ENCODE data around the gene SLC22A31. TPM values are rescaled to one million over a fixed set of nuclear protein-coding genes. Genes with fewer than 3 reads are reported as not detected.

SLC22A31 gene
- polyA plus RNA-seq, 1 of the 3 experiments (the other 2 are of a cell fraction): 0.07 TPM

- H3K79me2 ChIP-seq (ENCODE audit: insufficient read depth): no peaks in the 10 kb centered on the region
- H3K4me1 ChIP-seq (ENCODE audit: control insufficient read depth in 1 of 2, insufficient read depth in 2 of 2, low read depth in 1 of 2, low read length in 1 of 2): peaks cover 0 to 39% of the 10 kb centered on the region in 2 experiments; a peak in 1 of 4 replicates
- TF ChIP-seq GATA2 (CRISPR knock-in tag; IDR thresholded peaks at IDR 0.05): peak; percentile 91
- TF ChIP-seq FOXJ3 (CRISPR knock-in tag; IDR thresholded peaks at IDR 0.05): peak; percentile 75
- 0 out of 2 replicates have a peak, but pooled peaks have one; percentile 75 for TF ChIP-seq RCOR1 (IDR thresholded peaks at IDR 0.05; ENCODE audit: low read length)
- TF ChIP-seq, protein P1, sequence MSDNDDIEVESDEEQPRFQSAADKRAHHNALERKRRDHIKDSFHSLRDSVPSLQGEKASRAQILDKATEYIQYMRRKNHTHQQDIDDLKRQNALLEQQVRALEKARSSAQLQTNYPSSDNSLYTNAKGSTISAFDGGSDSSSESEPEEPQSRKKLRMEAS (IDR thresholded peaks at IDR 0.05; ENCODE audit: low read depth): no peak
- peak; percentile 62; the same call in 1 of the 2 replicates for TF ChIP-seq MXI1 (IDR thresholded peaks at IDR 0.05; ENCODE audit: low read depth, low read length)
- TF ChIP-seq EP300 (IDR thresholded peaks at IDR 0.05; ENCODE audit: borderline replicate concordance in 1 of 2, low read depth in 1 of 2, low read length in 1 of 2): peak in 1 of 2 experiments; percentile 66; a peak in 1 of 4 replicates
- no peak for TF ChIP-seq PBX3 (IDR thresholded peaks at IDR 0.05)
- H3K27ac ChIP-seq (ENCODE audit: low read depth in 2 of 2, low read length in 1 of 2): peak overlapping the region in 1 of 2 experiments; percentile 97; a peak in 2 of 4 replicates
- peaks cover 5 to 17% of the 10 kb centered on the region in 2 experiments for H3K36me3 ChIP-seq (replicated peaks in 1 of 2; ENCODE audit: control insufficient read depth in 1 of 2, insufficient read depth in 2 of 2, low read length in 1 of 2)
- H3K4me2 ChIP-seq: no peak overlapping the region
- H3K9me3 ChIP-seq: no peaks in the 10 kb centered on the region
- H4K20me1 ChIP-seq (ENCODE audit: insufficient read depth): no peaks in the 10 kb centered on the region
- POLR2A ChIA-PET: interaction anchor here (0.6 kb wide), 1 partner anchor 13 kb away, joined by 3 read pairs; no protein-coding TSS in a partner anchor
- no peak overlapping the region for H3K9ac ChIP-seq
- WGBS (ENCODE audit: low lambda C conversion rate): 83% methylated on average over 8 of the region's 8 CpGs
- no peak overlapping the region for H3K4me3 ChIP-seq (ENCODE audit: low read depth in 2 of 2, low read length in 1 of 2)
- no peak overlapping the region for H2AFZ ChIP-seq (ENCODE audit: low read depth)
- H3K27me3 ChIP-seq (ENCODE audit: insufficient read depth): no peaks in the 10 kb centered on the region
- peak; percentile 89 for DNase-seq
- no peaks in the 10 kb centered on the region for H3K9me2 ChIP-seq
- CTCF ChIA-PET: interaction anchor here (1.0 kb wide), 1 partner anchor 98 kb away, joined by 3 read pairs; no protein-coding TSS in a partner anchor
- peaks cover 3% of the 10 kb centered on the region for H3F3A ChIP-seq (replicated peaks; ENCODE audit: insufficient read depth)
Measured at GRCh38 chr16:89150981-89151380, 49.4 kb downstream of the SLC22A31 start.

DNA sequence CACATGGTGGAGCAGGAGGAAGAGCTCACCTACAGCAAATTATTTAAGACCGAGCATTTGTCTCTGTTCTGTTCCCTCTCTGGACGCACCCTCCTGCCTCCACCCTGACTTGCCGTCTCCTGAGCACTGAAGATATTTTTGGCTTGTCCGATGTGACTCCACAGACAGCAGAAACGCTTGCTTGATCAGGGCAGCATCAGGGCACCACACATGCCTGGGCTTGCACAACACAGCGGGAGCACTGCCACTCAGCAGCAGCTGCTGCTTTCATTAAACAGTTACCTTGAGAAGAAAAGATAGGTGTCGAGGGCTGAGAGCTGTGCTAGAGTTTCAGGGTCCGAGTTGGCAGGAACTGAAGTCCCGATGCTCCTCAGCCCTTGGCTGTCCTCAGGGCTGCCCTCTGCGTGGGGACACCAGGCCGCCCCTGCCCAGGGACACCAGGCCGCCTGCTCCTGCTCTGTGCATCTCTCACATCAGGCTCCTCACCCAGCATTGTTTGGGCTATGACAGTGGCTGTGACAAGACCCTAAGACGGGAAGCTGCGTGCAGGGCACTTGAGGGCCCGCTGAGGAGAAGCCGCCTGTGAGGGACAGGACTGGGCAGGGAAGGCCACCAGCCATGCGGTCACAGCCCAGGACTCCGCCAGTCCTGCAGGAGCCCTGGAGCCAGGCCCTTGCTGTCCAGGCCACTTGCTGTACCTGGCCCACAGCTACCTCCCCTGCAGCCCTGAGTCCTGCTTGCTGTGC lies 50.1 kb downstream of the SLC22A31 start:
- no peak overlapping the region for H2AFZ ChIP-seq (ENCODE audit: low read depth)
- H3K36me3 ChIP-seq (replicated peaks in 1 of 2; ENCODE audit: control insufficient read depth in 1 of 2, insufficient read depth in 2 of 2, low read length in 1 of 2): peaks cover 5 to 17% of the 10 kb centered on the region in 2 experiments
- DNase-seq: peak; percentile 73
- no peaks in the 10 kb centered on the region for H3K9me2 ChIP-seq
- peak overlapping the region in 1 of 2 experiments; percentile 97; a peak in 2 of 4 replicates for H3K27ac ChIP-seq (ENCODE audit: low read depth in 2 of 2, low read length in 1 of 2)
- CTCF ChIA-PET: interaction anchor here (1.0 to 1.2 kb wide), 3 partner anchors 13 to 97 kb away, joined by 3 to 5 read pairs (median 3); no protein-coding TSS in a partner anchor
- no peaks in the 10 kb centered on the region for H3K9me3 ChIP-seq
- no peak overlapping the region for H3K4me3 ChIP-seq (ENCODE audit: low read depth in 2 of 2, low read length in 1 of 2)
- H3K4me2 ChIP-seq: no peak overlapping the region
- TF ChIP-seq SIN3A (IDR thresholded peaks at IDR 0.05; ENCODE audit: borderline replicate concordance, low read depth, low read length): no peak
- peaks cover 0 to 35% of the 10 kb centered on the region in 2 experiments; a peak in 1 of 4 replicates for H3K4me1 ChIP-seq (ENCODE audit: control insufficient read depth in 1 of 2, insufficient read depth in 2 of 2, low read depth in 1 of 2, low read length in 1 of 2)
- H4K20me1 ChIP-seq (ENCODE audit: insufficient read depth): no peaks in the 10 kb centered on the region
- H3F3A ChIP-seq (replicated peaks; ENCODE audit: insufficient read depth): peaks cover 3% of the 10 kb centered on the region
- POLR2A ChIA-PET: interaction anchor here (0.6 kb wide), 1 partner anchor 12 kb away, joined by 3 read pairs; no protein-coding TSS in a partner anchor
- WGBS (ENCODE audit: low lambda C conversion rate): 94% methylated on average over 11 of the region's 18 CpGs
- H3K9ac ChIP-seq: no peak overlapping the region
- H3K79me2 ChIP-seq (ENCODE audit: insufficient read depth): no peaks in the 10 kb centered on the region
- no peaks in the 10 kb centered on the region for H3K27me3 ChIP-seq (ENCODE audit: insufficient read depth)

Measured in SK-N-SH (cell line).